ENCODE data around the gene RNASE1.

DNA sequence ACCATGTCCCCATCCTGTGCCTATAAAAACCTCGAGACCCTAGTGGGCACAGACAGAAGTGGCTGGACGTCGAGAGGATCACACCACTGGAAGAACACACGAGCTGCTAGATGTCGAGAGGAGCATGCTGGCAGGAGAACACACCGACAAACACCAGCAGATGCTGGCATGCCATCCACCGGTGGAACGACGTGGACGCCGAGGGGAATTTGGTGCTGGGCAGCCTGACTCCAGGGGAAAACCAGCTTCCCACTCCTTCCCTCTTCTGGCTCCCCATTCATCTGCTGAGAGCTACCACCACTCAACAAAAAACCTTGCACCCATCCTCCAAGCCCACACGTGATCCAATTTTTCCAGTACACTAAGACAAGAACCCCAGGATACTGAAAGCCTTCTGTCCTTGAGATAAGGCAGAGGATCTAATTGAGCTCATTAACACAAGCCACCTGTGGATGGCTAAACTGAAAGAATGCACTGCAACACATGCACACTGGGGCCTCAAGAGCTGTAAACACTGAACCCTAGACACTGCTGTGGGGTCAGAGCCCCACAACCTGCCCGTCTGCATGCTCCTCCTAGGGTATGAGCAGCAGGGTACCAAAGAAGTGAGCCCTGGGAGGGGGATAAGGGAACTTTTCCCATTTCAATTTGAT, 12.1 kb downstream of the RNASE1 start:
- TF ChIP-seq CTCF (IDR thresholded peaks at IDR 0.05), result no peak
- no peak for TF ChIP-seq EZH2 (IDR thresholded peaks at IDR 0.05)
